ENCODE measurements around the gene RBM42. TPM values are rescaled to one million over a fixed set of nuclear protein-coding genes. Genes with fewer than 3 reads are reported as not detected.

Gene RBM42
- total and polyA plus RNA-seq, 2 of the 13 experiments (the other 11 are each of a cell fraction or from before 2014, with no cell fraction given) = 27.2 to 55.3 TPM

- ChIA-PET POLR2A (interaction anchor here (4.8 kb wide), 1 partner anchor 15 kb away, joined by 44 read pairs; no protein-coding TSS in a partner anchor), CTCF (ENCODE audit: low intra/inter-chr PET ratio, low total read pairs) (no interaction called here)
- Histone ChIP-seq H2AFZ (ENCODE audit: low read length) (peak overlapping the region; percentile 77), H3K4me2 (ENCODE audit: low read depth, low read length) (peak overlapping the region; percentile 97), H3K4me3 (replicated peaks in 1 of 3; ENCODE audit: insufficient read depth in 1 of 3, low read depth in 2 of 3, low read length in 3 of 3) (peak overlapping the region; percentile 65 to 81 (median 66)), H4K20me1 (ENCODE audit: insufficient read depth, low read length) (no peaks in the 10 kb centered on the region), H3K36me3 (replicated peaks in 1 of 2; ENCODE audit: control insufficient read depth in 1 of 2, insufficient read depth in 2 of 2, low read length in 2 of 2) (peaks cover under 1 to 6% of the 10 kb centered on the region in 2 experiments; a peak in 2 of 5 replicates), H3K27ac (ENCODE audit: extremely low read length, insufficient read depth, low read length) (peak overlapping the region; percentile 79), H3K9me3 (ENCODE audit: low read length) (no peaks in the 10 kb centered on the region), H3K79me2 (ENCODE audit: insufficient read depth, low read length) (peaks cover 20% of the 10 kb centered on the region), H3K4me1 (ENCODE audit: insufficient read depth, low read length) (peaks cover 63% of the 10 kb centered on the region), H3K27me3 (ENCODE audit: control insufficient read depth in 1 of 2, insufficient read depth in 2 of 2, low read length in 2 of 2) (no peaks in the 10 kb centered on the region; a peak in 1 of 5 replicates), H3K9ac (ENCODE audit: insufficient read depth, low read depth, low read length) (peak overlapping the region; percentile 54)
- WGBS (ENCODE audit: low lambda C conversion rate) = 9% methylated on average over 7 of the region's 7 CpGs
- no peak for FAIRE-seq
- no peak for ATAC-seq
- no peak for DNase-seq (ENCODE audit: low spot score)
- BruUV-seq (replicated peaks) = no TSS peak
- in situ Hi-C loops (cut with HindIII; ENCODE audit: extremely low pct_ligation_motif_present, low pct_unique_long_range_greater_than_20kb) (no loop called here), intact Hi-C loops (cut with micrococcal nuclease; ENCODE audit: unreplicated experiment) (loop anchor here (10.0 kb wide), 1 partner anchor 91 kb away; no protein-coding TSS in a partner anchor)
- TF ChIP-seq ERF (CRISPR knock-in tag; IDR thresholded peaks at IDR 0.05) = no peak
- TF ChIP-seq CEBPB (IDR thresholded peaks at IDR 0.05; ENCODE audit: borderline replicate concordance, low read depth, low read length) = peak; percentile 50; the same call in 1 of the 2 replicates
- peak; percentile 61 for TF ChIP-seq CEBPG (CRISPR knock-in tag; IDR thresholded peaks at IDR 0.05)
- TF ChIP-seq ZNF564 (CRISPR knock-in tag; IDR thresholded peaks at IDR 0.05) = no peak
- TF ChIP-seq PREB (CRISPR knock-in tag; IDR thresholded peaks at IDR 0.05) = no peak
- TF ChIP-seq ZNF672 (CRISPR knock-in tag; IDR thresholded peaks at IDR 0.05) = no peak
- 0 out of 2 replicates have a peak, but pooled peaks have one; percentile 32 for TF ChIP-seq PAXIP1 (CRISPR knock-in tag; conservative IDR thresholded peaks at IDR 0.05)
- no peak for TF ChIP-seq ZNF543 (CRISPR knock-in tag; IDR thresholded peaks at IDR 0.05)
- TF ChIP-seq CREB1 (IDR thresholded peaks at IDR 0.05) = no peak
- no peak for TF ChIP-seq CREB1 (CRISPR knock-in tag; IDR thresholded peaks at IDR 0.05)
- no peak for TF ChIP-seq ZNF75D (CRISPR knock-in tag; IDR thresholded peaks at IDR 0.05; ENCODE audit: borderline replicate concordance)
- TF ChIP-seq PATZ1 (CRISPR knock-in tag; IDR thresholded peaks at IDR 0.05) = no peak
- no peak for TF ChIP-seq ZNF432 (CRISPR knock-in tag; IDR thresholded peaks at IDR 0.05; ENCODE audit: borderline replicate concordance)
- no peak for TF ChIP-seq FUBP1 (CRISPR knock-in tag; IDR thresholded peaks at IDR 0.05; ENCODE audit: borderline replicate concordance)
- no peak for TF ChIP-seq PHF8 (CRISPR knock-in tag; IDR thresholded peaks at IDR 0.05)
- no peak for TF ChIP-seq KLF9 (CRISPR knock-in tag; IDR thresholded peaks at IDR 0.05; ENCODE audit: low read depth)
These were observed 17.1 kb downstream of the RBM42 start for GRCh38 chr19:35645680-35646511.
